OCI-LY3 (cell line): ENCODE data around the gene MGAT5B.
"Not testable (repeated sequence)": the region's sequence is repeated elsewhere in the genome, so short reads cannot be mapped to it uniquely, and the experiment has no call there.

Source experiments
- H2AFZ ChIP-seq: fragments of 200-600, 300-600 bp; shearing (Covaris generic); 2 replicates; pipeline ENCODE4 v1.6.0; 2014; ENCODE audit warnings: antibody characterized with exemption, low read depth, low read length
- H3K27ac ChIP-seq: fragments of 200-600, 300-600 bp; sonication (generic); 2 replicates; pipeline ENCODE4 v1.5.1; 2014; ENCODE audit warnings: mild to moderate bottlenecking, low read length, moderate library complexity, mixed read lengths
- H3K27me3 ChIP-seq: fragments of 200-600, 300-600 bp; sonication (generic); 2 replicates; pipeline ENCODE4 v1.6.1; 2014; ENCODE audit warnings: low read depth, low read length, mixed read lengths
- H3K36me3 ChIP-seq: fragments of 200-600, 300-600 bp; sonication (generic); replicated peaks from 2 replicates; pipeline ENCODE3; 2014; ENCODE audit warnings: low read depth, low read length, mixed read lengths
- H3K4me1 ChIP-seq: fragments of 300-600, 200-600 bp; sonication (generic); 2 replicates; pipeline ENCODE4 v1.6.1; 2014; ENCODE audit warnings: low read length, mixed read lengths
- H3K4me2 ChIP-seq: fragments of 200-600, 300-600 bp; sonication (generic); 2 replicates; pipeline ENCODE4 v1.6.1; 2014; ENCODE audit warnings: low read length, mixed read lengths
- H3K4me3 ChIP-seq: fragments of 300-600, 200-600 bp; sonication (generic); 2 replicates; pipeline ENCODE4 v1.5.1; 2014; ENCODE audit warnings: antibody characterized with exemption, mild to moderate bottlenecking, low read length, moderate library complexity
- H3K79me2 ChIP-seq: fragments of 300-600, 200-600 bp; shearing (Covaris generic); 2 replicates; pipeline ENCODE4 v1.6.1; 2014; ENCODE audit warnings: mild to moderate bottlenecking, low read length, mixed read lengths
- H3K9ac ChIP-seq: fragments of 300-600, 200-600 bp; shearing (Covaris generic); 2 replicates; pipeline ENCODE4 v1.6.0; 2014; ENCODE audit warnings: mild to moderate bottlenecking, low read length, moderate library complexity
- H3K9me3 ChIP-seq: fragments of 200-600, 300-600 bp; shearing (Covaris generic); 2 replicates; pipeline ENCODE4 v1.6.1; 2014; ENCODE audit warnings: low read length, mixed read lengths; ENCODE audit not compliant: insufficient read depth
- H4K20me1 ChIP-seq: fragments of 200-600, 300-600 bp; sonication (generic); 2 replicates; pipeline ENCODE4 v1.6.1; 2016; ENCODE audit warnings: low read length, mixed read lengths; ENCODE audit not compliant: insufficient read depth
- EZH2phosphoT487 ChIP-seq: fragments of 200-600 bp; shearing (Covaris generic); IDR thresholded peaks from 2 replicates; pipeline ENCODE4 v1.6.1; 2018; ENCODE audit warnings: antibody characterized with exemption, mixed run types, low read depth
- TF ChIP-seq, protein P1 (sequence below): fragments of 200-600, 300-600 bp; sonication (generic); IDR thresholded peaks from 2 replicates; pipeline ENCODE4 v1.5.1; 2014; ENCODE audit warnings: antibody characterized with exemption, low read length, low read depth

MGAT5B gene

DNA sequence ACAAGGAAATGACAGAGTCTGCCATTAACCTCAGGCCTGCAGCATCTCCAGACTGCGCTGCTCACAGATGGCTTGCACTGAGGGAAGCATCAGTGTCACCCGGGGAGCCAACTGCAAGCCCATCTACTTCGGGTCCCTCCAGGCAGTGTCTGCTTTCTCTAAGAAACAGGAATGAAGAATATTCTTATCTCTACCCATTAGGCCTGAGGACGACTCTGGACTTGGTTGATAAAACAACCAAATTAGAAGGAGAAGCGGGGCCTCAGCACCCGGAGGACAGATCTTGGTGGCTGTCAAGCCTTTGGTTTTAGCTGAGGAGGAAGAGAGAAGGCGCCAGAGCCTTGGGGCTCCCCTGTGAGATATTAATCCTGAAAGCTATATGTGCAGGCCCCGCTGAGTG lies 19.5 kb upstream of the MGAT5B start:
- TF ChIP-seq, protein P1, sequence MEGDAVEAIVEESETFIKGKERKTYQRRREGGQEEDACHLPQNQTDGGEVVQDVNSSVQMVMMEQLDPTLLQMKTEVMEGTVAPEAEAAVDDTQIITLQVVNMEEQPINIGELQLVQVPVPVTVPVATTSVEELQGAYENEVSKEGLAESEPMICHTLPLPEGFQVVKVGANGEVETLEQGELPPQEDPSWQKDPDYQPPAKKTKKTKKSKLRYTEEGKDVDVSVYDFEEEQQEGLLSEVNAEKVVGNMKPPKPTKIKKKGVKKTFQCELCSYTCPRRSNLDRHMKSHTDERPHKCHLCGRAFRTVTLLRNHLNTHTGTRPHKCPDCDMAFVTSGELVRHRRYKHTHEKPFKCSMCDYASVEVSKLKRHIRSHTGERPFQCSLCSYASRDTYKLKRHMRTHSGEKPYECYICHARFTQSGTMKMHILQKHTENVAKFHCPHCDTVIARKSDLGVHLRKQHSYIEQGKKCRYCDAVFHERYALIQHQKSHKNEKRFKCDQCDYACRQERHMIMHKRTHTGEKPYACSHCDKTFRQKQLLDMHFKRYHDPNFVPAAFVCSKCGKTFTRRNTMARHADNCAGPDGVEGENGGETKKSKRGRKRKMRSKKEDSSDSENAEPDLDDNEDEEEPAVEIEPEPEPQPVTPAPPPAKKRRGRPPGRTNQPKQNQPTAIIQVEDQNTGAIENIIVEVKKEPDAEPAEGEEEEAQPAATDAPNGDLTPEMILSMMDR: no peak
- no peak for TF ChIP-seq EZH2phosphoT487
- no peak overlapping the region for H3K4me2 ChIP-seq
- no peaks in the 10 kb centered on the region for H3K4me1 ChIP-seq
- no peaks in the 10 kb centered on the region for H4K20me1 ChIP-seq
- peaks cover 30% of the 10 kb centered on the region for H3K27me3 ChIP-seq
- H3K4me3 ChIP-seq: no peak overlapping the region
- H3K9ac ChIP-seq: no peak overlapping the region
- no peak overlapping the region for H2AFZ ChIP-seq
- H3K79me2 ChIP-seq: no peaks in the 10 kb centered on the region
- H3K27ac ChIP-seq: no peak overlapping the region
- H3K36me3 ChIP-seq: no peaks in the 10 kb centered on the region
- H3K9me3 ChIP-seq: no peaks in the 10 kb centered on the region

DNA sequence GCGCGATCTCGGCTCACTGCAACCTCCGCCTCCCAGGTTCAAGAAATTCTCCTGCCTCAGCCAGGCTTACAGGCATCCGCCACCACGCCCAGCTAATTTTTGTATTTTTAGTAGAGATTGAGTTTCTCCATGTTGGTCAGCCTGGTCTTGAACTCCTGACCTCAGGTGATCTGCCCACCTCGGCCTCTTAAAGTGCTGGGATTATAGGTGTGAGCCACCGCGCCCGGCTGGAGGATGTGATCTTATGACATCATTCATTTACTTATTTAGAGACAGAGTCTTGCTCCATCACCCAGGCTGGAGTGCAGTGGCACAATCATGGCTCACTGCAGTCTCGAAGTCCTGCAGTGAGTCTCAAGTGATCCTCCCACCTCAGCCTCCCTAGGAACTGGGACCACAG lies 19.0 kb upstream of the MGAT5B start:
- not testable (repeated sequence) for H3K9ac ChIP-seq, H4K20me1 ChIP-seq, H3K4me3 ChIP-seq, H3K36me3 ChIP-seq, H3K9me3 ChIP-seq, H3K27ac ChIP-seq, H3K4me1 ChIP-seq, H3K79me2 ChIP-seq, H3K4me2 ChIP-seq, H2AFZ ChIP-seq
- peaks cover 25% of the 10 kb centered on the region for H3K27me3 ChIP-seq

DNA sequence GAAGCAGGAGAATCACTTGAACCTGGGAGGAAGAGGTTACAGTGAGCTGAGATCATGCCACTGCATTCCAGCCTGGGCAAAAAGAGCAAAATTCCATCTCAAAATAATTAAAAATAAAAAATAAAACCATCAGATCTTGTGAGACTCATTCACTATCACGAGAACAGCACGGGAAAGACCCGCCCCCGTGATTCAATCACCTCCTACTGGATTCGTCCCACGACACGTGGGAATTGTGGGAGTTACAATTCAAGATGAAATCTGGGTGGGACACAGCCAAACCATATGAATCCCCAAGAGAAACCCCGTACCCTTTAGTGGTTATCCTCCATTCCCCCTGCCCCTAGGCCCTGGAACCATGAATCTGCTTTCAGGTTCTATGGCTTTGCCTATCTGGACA lies 15.4 kb upstream of the MGAT5B start:
- Histone ChIP-seq H3K9me3 (no peaks in the 10 kb centered on the region), H2AFZ (no peak overlapping the region), H3K27ac (no peak overlapping the region), H3K79me2 (no peaks in the 10 kb centered on the region), H3K4me2 (no peak overlapping the region), H4K20me1 (no peaks in the 10 kb centered on the region), H3K4me1 (no peaks in the 10 kb centered on the region), H3K4me3 (no peak overlapping the region), H3K9ac (no peak overlapping the region), H3K27me3 (peaks cover 5% of the 10 kb centered on the region; the same call in 1 of the 2 replicates), H3K36me3 (no peaks in the 10 kb centered on the region)
- no peak for TF ChIP-seq EZH2phosphoT487
- TF ChIP-seq, protein P1: no peak

DNA sequence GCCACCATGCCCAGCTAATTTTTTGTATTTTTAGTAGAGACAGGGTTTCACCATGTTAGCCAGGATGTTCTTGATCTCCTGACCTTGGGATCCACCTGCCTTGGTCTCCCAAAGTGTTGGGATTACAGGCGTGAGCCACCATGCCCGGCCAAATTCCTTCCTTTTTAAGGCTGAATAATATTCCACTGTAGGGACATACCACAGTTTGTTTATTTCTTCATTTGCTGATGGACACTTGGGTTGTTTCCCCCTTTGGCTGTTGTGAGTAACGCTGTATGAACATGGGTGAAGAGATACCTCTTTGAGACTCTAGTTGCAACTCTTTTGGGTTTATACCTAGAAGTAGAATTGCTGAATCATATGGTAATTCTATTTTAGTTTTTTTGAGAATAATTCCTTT lies 13.1 kb upstream of the MGAT5B start:
- no peak overlapping the region for H3K9ac ChIP-seq
- no peak overlapping the region for H2AFZ ChIP-seq
- no peaks in the 10 kb centered on the region for H3K36me3 ChIP-seq
- H3K4me2 ChIP-seq: no peak overlapping the region
- no peaks in the 10 kb centered on the region for H3K9me3 ChIP-seq
- H3K27me3 ChIP-seq: peaks cover 5% of the 10 kb centered on the region; the same call in 1 of the 2 replicates
- TF ChIP-seq, protein P1: no peak
- TF ChIP-seq EZH2phosphoT487: no peak
- no peaks in the 10 kb centered on the region for H3K4me1 ChIP-seq
- H3K4me3 ChIP-seq: no peak overlapping the region
- no peak overlapping the region for H3K27ac ChIP-seq
- H4K20me1 ChIP-seq: no peaks in the 10 kb centered on the region
- H3K79me2 ChIP-seq: no peaks in the 10 kb centered on the region

DNA sequence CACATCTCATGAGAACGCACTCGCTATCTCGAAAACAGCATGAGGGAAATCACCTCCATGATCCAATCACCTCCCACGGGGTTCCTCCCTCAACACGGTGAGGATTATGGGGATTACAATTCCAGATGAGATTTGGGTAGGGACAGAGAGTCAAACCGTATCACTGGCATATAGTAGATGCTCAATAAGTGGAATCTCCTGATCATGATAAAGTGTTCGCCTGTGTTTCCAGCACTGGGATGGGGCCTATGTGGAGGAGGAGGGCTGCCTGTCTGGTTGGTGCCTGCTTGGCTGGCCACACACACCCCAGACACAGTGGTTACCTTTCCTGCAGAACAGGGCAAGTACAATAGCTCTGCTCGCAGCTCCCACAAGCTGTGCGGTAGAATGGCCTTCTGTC lies 6.1 kb upstream of the MGAT5B start:
- Histone ChIP-seq H3K27ac (no peak overlapping the region), H3K9ac (no peak overlapping the region), H3K4me3 (no peak overlapping the region), H3K4me1 (no peaks in the 10 kb centered on the region), H3K79me2 (no peaks in the 10 kb centered on the region), H2AFZ (no peak overlapping the region), H3K4me2 (no peak overlapping the region), H3K36me3 (no peaks in the 10 kb centered on the region), H3K9me3 (no peaks in the 10 kb centered on the region), H3K27me3 (no peaks in the 10 kb centered on the region), H4K20me1 (no peaks in the 10 kb centered on the region)
- no peak for TF ChIP-seq EZH2phosphoT487
- TF ChIP-seq, protein P1: no peak
